HG02970 (cell line): ENCODE results near the gene CDH4.

Experiments
- ATAC-seq: cut with Tn5 transposase; IDR thresholded peaks from one replicate; pipeline ENCODE4 v1.9.1; 2021; ENCODE audit warnings: mild to moderate bottlenecking, moderate library complexity, moderate number of reproducible peaks; ENCODE audit not compliant: unreplicated experiment, low FRiP score

The CDH4 gene

GRCh38 chr20:61353261-61354000 is 101.4 kb downstream of the CDH4 start:
- no peak for ATAC-seq

DNA sequence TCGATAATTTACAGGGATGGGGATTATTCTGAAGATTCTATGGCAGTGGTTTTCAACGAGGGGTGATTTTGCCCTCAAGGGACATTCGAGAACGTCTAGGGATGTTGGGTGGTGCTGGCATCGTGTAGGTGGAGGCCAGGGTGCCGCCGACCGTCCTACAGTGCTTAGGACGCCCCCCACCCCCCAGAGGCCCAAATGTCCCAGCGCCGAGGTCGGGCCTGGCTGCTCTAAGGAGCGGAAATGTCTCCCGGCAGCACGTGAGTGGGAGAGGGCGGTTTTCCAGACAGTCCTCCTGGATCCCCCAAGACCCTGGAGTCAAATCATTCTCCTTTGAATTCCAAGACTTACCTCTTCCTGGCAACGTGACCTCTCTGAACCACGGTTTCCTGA is 101.9 kb downstream of the CDH4 start:
- no peak for ATAC-seq

DNA sequence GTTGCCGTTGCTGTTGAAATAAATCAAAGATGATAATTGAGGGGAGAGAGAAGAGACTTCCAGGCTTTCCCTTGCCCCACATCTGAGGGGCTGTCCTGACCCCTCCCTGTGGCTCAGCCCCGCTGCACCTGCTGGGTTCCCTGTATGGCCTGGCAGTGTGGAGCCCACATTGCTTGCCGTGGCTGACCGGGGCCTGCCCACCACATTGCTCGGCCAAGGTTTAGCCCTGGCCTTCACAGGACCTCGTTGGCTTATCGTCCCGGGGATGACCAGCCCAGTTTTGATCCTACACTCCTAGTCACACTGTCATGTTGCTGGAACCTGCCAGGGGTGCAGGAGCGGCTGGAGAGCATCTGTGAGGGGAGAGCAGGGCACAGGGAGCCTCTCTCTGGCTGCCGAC is 102.4 kb downstream of the CDH4 start:
- ATAC-seq: no peak

DNA sequence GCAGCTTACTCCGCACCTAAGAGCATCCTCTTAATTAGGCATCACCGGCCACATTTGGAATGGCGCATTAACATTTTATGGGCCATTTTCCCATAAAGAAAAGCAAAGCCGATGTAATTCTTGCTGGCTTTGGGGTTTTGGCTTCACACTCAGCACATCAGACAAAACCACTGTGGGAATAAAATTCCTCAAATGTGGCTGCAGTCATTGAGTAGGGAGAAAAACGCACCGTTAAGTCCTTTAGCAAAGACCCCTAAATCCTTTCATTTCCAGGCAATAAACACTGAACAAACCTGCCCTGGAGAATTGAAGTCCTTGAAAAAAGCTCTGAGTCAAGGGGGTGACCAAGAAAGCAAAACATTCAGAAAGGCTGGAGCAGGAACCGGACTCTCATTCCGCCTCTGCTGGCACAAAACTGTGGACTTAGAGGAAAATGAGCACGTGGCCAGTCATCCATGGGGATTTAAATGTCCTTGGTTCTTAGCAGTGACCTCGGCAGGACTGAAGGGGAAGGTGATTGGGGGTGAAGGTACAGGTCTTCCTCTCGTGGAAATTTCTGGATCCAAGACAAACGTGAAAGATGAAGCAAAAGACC is 102.9 kb downstream of the CDH4 start:
- ATAC-seq: no peak

DNA sequence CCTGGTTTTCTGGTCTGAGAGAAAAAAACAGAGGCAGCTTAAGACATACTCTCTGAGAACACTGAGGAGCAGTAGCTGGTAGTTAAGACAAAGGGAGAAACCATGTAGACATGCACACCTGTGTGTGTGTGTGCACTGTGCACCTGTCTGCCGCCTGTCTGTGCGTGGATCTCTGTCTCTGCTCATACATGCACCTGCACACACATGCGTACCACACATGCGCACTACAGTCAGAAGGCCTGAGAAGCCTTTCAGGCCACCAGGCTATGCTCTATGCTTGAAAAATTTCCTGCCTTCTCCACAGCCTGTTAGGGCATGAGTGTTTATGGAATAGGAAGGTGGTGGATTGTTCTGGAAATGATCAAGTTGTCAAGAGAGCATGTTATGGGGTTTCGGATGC is 103.5 kb downstream of the CDH4 start:
- no peak for ATAC-seq

DNA sequence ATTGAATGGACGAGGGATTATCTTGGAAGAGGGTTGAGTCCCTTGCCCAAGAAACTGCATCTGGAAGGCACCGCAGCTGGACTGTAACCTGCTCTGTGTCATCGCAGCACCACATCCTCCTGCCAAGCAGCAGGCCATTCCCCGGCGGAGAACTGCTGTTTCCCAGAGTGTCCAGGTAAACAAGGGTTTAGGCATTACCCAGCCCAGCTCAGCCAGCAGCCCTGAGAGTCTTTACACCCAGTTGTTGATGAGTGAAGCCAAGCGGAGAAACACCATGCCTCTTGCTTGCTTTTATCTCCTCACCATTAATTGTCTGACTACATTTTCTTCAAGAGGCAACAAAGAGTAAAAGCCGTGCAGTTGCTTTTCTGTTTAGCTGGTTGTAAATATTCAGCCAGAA is 104.1 kb downstream of the CDH4 start:
- ATAC-seq: no peak

DNA sequence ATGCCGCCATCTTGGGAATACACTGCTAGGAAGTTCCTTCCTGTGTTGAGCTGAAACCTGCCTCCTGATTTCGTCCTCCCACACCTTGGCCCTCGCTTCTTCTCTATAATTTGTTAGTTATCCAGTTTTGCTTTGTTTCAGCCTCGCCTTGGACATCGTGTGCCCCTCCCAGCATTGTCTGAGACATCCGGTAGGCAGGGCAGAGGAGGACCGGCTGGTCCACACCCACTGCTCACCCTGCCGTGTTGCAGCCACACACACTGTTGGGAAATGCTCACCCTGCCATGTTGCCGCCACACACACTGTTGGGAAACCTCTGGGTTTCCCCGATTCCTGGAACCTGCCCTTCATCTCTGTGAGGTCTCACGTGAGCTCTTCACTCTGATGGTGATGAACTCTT is 105.1 kb downstream of the CDH4 start:
- ATAC-seq: no peak

DNA sequence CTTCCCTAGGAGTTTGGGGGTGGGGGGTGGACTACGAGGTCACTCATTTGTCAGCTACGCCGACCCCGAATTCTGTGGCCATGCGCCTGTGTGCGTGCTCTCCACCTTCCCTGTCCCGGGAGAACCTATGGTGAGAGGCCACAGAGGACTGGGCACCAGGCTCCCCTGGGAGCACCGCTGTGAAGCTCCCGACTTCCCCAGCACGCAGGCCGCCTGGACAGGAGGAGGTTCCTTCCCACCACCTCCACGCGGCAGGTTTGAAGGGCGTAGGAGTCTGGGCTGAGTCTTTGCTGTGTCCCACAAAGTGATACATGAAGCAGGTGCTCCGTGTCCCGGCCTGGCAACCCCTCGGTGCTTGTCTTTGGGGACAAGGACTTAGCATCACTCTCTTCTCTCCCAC is 107.2 kb downstream of the CDH4 start:
- no peak for ATAC-seq

- no peak for ATAC-seq
Measured at GRCh38 chr20:61360296-61360695, 108.2 kb downstream of the CDH4 start.

DNA sequence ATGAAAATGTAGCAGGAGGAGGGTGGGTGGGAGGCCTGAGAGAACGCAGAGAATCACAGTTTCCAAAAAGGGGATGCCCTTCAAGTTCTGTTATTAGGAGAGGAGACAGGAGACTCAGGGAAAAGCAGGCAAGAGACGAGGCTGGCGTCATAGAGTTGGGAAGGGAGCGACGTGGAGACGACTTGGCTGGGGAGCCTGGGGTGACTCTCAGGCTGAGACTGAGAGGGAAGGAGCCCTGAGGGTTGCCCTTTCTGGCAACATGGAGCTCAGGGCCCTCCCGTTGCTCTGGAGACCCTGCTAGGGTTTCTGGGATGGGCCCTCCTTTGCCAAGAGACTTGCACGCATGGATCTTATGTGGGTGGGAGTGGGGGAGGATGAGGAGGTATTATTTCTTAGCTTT is 108.9 kb downstream of the CDH4 start:
- ATAC-seq: no peak

GRCh38 chr20:61361501-61361900 is 109.4 kb downstream of the CDH4 start:
- ATAC-seq: no peak

- no peak for ATAC-seq
Measured at GRCh38 chr20:61364147-61364546, 112.1 kb downstream of the CDH4 start.

DNA sequence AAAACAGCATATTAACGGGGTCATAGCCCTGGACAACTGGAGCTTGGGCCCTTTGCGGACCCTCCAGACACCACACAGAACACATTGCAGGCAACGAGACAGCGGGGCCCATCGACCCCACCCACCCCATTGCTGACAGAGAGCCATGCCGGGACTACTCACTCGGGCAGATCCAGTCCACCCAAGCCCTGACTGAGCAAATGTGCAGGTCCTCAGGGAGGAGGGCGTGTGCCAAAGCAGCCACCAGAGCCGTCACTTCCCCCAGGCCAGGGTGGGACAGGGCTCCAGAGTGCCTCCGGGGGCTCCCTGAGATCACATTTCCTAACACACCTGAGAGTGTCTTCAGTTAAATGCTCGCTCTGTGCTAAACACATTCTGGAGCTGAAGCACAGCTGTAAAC is 114.9 kb downstream of the CDH4 start:
- ATAC-seq: no peak

- ATAC-seq: no peak
Measured at GRCh38 chr20:61369731-61370520, 117.9 kb downstream of the CDH4 start.

GRCh38 chr20:61370841-61371303 is 118.8 kb downstream of the CDH4 start:
- no peak for ATAC-seq

DNA sequence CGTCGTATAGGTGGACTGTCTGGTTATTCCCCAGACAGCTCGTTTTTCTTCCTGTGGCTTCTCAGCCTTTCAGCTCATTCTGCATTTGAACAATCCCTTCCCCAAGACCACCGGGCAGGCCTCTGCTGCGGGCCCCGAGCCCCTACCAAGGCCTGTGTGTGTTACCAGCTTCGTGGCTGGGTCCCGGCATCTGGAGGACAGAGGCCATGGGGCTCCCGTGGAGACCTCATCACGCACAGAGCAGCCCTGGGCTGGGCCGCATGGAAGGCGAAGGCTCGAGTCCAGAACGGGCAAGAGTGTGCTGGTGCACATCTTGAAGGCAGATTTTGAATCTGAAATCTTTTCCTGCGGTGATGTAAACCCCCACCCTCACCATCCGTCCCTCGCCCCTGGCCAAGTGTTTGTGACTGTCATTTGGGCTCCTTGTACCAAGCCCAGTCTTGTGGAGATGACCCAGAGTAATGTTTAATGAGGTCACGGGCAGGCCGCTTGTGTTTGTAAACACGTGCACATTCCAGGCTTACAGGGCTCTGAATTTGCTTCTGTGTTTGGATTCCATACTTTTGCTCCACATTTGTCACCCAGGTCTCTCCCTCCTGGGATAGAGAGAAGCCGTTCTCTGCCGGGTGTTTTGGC is 119.6 kb downstream of the CDH4 start:
- ATAC-seq: no peak

- ATAC-seq: no peak
Measured at GRCh38 chr20:61372137-61373054, 120.3 kb downstream of the CDH4 start.

GRCh38 chr20:61373055-61373399 is 121.0 kb downstream of the CDH4 start:
- no peak for ATAC-seq

DNA sequence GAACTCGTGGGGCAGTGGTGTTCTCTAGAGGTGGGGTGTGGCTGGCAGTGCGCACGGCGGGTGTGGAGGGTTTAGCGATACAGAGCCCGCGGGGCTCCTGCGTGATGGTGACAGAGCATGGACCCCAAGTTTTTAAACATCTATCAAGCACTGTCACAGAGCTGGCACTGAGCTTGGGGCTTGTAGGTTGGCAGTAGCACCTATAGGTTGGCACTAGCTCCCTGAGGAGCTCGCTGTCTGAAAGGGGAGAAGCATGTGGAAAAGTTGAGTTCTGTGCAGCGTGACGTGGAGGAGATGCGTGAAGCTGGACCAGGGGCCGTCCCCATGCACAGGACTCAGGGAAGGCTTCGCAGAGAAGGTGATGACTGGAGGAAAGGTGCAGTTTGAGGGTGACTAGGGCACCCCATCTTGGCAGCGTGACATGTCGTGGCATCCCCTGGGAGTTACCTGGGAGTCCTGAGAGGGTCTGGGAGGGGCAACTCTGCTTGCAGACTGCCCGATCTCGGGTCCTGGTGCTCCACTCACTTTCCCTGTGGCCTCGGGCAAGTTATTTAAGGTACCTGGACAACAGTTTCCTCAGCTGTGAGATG is 122.0 kb downstream of the CDH4 start:
- ATAC-seq: no peak
